Body of pancreas (tissue), 4 donors: ENCODE measurements around the gene DNAJA4.

Experiments
- POLR2A ChIP-seq, 3 donors: fragments of 450-650 bp; IDR thresholded peaks; one replicate each; pipeline ENCODE4 v1.6.1; 2016; ENCODE audit warnings: antibody characterized with exemption in 3 of 3, mild to moderate bottlenecking in 2 of 3
- TF ChIP-seq, protein P1 (sequence below), 7 experiments: fragments of 450-650 bp in 4 of 7; fragments of 200-600 bp in 3 of 7; sonication (generic) in 3 of 7; IDR thresholded peaks; one replicate each; pipeline ENCODE4 v1.5.1; 2016 to 2019; ENCODE audit warnings: antibody characterized with exemption in 7 of 7

DNA sequence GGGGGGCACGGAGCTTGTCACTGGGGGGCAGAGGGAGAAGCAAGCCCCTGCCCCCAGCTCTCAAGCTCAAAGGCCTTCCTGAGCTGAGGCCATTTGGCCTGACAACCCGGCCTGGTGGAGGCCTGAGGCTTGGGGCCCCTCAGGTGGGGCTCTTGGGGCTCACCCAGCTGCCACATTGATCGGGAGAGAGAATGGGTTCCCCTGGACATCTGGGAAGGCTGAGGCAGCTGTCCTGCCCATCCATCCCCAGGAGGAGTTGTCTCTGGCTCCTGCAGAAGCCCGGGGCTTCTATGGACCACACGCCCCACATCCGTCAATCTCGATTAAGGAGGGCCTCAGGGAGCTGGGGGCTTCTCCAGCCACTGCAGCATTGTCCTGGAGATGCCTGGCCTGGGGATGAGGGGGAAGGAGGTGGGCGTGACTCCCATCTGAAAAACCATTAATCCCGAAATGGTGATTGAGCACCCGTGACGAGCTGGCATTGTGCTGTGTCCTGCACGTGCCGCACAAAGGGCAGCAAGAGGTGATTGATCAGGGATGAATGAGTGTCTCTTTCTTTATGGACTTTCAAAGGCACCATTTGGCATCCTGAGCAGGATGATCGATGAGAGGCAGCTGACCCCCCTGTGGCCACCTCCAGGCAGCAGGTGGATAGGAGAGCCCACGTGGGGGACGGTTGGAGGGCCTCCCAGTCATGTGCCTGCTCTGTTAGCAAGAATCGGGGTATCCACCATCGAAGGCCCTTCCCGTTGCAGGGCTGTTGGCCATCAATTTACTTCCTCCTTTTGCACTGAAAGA lies 58.6 kb downstream of the DNAJA4 start:
- TF ChIP-seq POLR2A (IDR thresholded peaks at IDR 0.05): no peak
- TF ChIP-seq, protein P1, sequence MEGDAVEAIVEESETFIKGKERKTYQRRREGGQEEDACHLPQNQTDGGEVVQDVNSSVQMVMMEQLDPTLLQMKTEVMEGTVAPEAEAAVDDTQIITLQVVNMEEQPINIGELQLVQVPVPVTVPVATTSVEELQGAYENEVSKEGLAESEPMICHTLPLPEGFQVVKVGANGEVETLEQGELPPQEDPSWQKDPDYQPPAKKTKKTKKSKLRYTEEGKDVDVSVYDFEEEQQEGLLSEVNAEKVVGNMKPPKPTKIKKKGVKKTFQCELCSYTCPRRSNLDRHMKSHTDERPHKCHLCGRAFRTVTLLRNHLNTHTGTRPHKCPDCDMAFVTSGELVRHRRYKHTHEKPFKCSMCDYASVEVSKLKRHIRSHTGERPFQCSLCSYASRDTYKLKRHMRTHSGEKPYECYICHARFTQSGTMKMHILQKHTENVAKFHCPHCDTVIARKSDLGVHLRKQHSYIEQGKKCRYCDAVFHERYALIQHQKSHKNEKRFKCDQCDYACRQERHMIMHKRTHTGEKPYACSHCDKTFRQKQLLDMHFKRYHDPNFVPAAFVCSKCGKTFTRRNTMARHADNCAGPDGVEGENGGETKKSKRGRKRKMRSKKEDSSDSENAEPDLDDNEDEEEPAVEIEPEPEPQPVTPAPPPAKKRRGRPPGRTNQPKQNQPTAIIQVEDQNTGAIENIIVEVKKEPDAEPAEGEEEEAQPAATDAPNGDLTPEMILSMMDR (IDR thresholded peaks at IDR 0.05): no peak
